GM23338 (cell line): ENCODE data around the gene KIF1A. TPM values are rescaled to one million over a fixed set of nuclear protein-coding genes. Genes with fewer than 3 reads are reported as not detected.

Experiments used
- ATAC-seq: fragments of 200-7000 bp; cut with Tn5 transposase; 3 replicates; pipeline ENCODE4 v1.9.1; 2020
- DNase-seq: peaks from one replicate; pipeline ENCODE4 v3.0.0-alpha.2; 2015; ENCODE audit warnings: low spot score
- H2AFZ ChIP-seq: fragments of 200-600 bp; sonication (generic); 2 replicates; pipeline ENCODE4 v1.8.0; 2016; ENCODE audit warnings: antibody characterized with exemption, mild to moderate bottlenecking, moderate library complexity
- H3F3A ChIP-seq: fragments of 200-600 bp; sonication (generic); replicated peaks from 2 replicates; pipeline ENCODE4 v1.8.0; 2017; ENCODE audit warnings: antibody characterized with exemption, mixed run types, low read depth
- H3K27ac ChIP-seq: fragments of 200-600 bp; sonication (generic); 2 replicates; pipeline ENCODE4 v1.6.1; 2016; ENCODE audit warnings: low read depth
- H3K27me3 ChIP-seq: fragments of 200-600 bp; sonication (generic); 2 replicates; pipeline ENCODE4 v1.8.0; 2016; ENCODE audit warnings: mild to moderate bottlenecking, mixed run types, moderate library complexity; ENCODE audit not compliant: insufficient read depth
- H3K36me3 ChIP-seq: fragments of 200-600 bp; sonication (generic); 2 replicates; pipeline ENCODE4 v1.8.0; 2016; ENCODE audit warnings: mild to moderate bottlenecking; ENCODE audit not compliant: insufficient read depth
- H3K4me1 ChIP-seq: fragments of 200-600 bp; sonication (generic); 2 replicates; pipeline ENCODE4 v1.8.0; 2016; ENCODE audit warnings: mild to moderate bottlenecking, moderate library complexity; ENCODE audit not compliant: insufficient read depth
- H3K4me2 ChIP-seq: fragments of 200-600 bp; sonication (generic); 2 replicates; pipeline ENCODE4 v1.7.1; 2017; ENCODE audit warnings: mixed run types
- H3K4me3 ChIP-seq: fragments of 200-600 bp; sonication (generic); 2 replicates; pipeline ENCODE4 v1.6.1; 2016; ENCODE audit warnings: mixed run types
- H3K79me2 ChIP-seq: fragments of 200-600 bp; sonication (generic); replicated peaks from 2 replicates; pipeline ENCODE4 v1.8.0; 2017; ENCODE audit warnings: mild to moderate bottlenecking; ENCODE audit not compliant: insufficient read depth
- H3K9me2 ChIP-seq: fragments of 200-600 bp; sonication (generic); 2 replicates; pipeline ENCODE4 v1.8.0; 2017; ENCODE audit not compliant: insufficient read depth
- H4K20me1 ChIP-seq: fragments of 200-600 bp; sonication (generic); replicated peaks from 2 replicates; pipeline ENCODE4 v1.8.0; 2017; ENCODE audit warnings: mild to moderate bottlenecking; ENCODE audit not compliant: insufficient read depth
- H3K27ac Mint-ChIP-seq: 2 replicates; pipeline ENCODE4 v1.8.0; 2020; ENCODE audit warnings: inconsistent platforms, mild to moderate bottlenecking, moderate library complexity, mixed read lengths
- H3K27me3 Mint-ChIP-seq: 3 replicates; pipeline ENCODE4 v1.8.0; 2022; ENCODE audit warnings: low read depth, mild to moderate bottlenecking, moderate library complexity, mixed read lengths, inconsistent platforms; ENCODE audit not compliant: insufficient read depth, poor library complexity
- H3K36me3 Mint-ChIP-seq: 3 replicates; pipeline ENCODE4 v1.8.0; 2021; ENCODE audit warnings: low read depth, mild to moderate bottlenecking, inconsistent platforms, moderate library complexity, mixed read lengths
- H3K4me1 Mint-ChIP-seq: 3 replicates; pipeline ENCODE4 v1.8.0; 2020; ENCODE audit warnings: mild to moderate bottlenecking, inconsistent platforms, mixed read lengths
- H3K4me3 Mint-ChIP-seq: 3 replicates; pipeline ENCODE4 v1.8.0; 2021; ENCODE audit warnings: moderate library complexity, mild to moderate bottlenecking, inconsistent platforms, mixed read lengths
- H3K9me3 Mint-ChIP-seq: 3 replicates; pipeline ENCODE4 v1.8.0; 2020; ENCODE audit warnings: moderate library complexity, mild to moderate bottlenecking, inconsistent platforms, mixed read lengths
- CTCF ChIP-seq, 2 experiments: fragments of 200-600 bp in 1 of 2; sonication (generic) in 1 of 2; conservative IDR thresholded peaks; 2 replicates each; pipeline versions ENCODE4 v1.5.1 to v1.6.1; 2016 to 2017; ENCODE audit warnings: antibody characterized with exemption in 2 of 2, low read depth in 2 of 2, mild to moderate bottlenecking in 2 of 2, moderate library complexity in 1 of 2
- ETS1 ChIP-seq: IDR thresholded peaks from 2 replicates; pipeline ENCODE4 v1.6.1; 2016; ENCODE audit warnings: antibody characterized with exemption
- EZH2 ChIP-seq: fragments of 200-600 bp; sonication (generic); IDR thresholded peaks from one replicate; pipeline ENCODE4 v1.8.0; 2017; ENCODE audit warnings: antibody characterized with exemption, mild to moderate bottlenecking, low read depth; ENCODE audit not compliant: unreplicated experiment
- EZH2phosphoT487 ChIP-seq: fragments of 200-600 bp; sonication (generic); IDR thresholded peaks from one replicate; pipeline ENCODE4 v1.8.1; 2018; ENCODE audit warnings: antibody characterized with exemption; ENCODE audit not compliant: unreplicated experiment
- POLR2AphosphoS5 ChIP-seq: IDR thresholded peaks from 2 replicates; pipeline ENCODE4 v1.6.1; 2016; ENCODE audit warnings: antibody characterized with exemption, low read depth
- ZNF114 ChIP-seq: fragments of 250-450 bp; sonication (Bioruptor Pico); IDR thresholded peaks from 2 replicates; pipeline ENCODE4 v1.5.0; 2020; ENCODE audit warnings: mild to moderate bottlenecking, moderate library complexity
- ZNF331 ChIP-seq: fragments of 250-450 bp; sonication (Bioruptor Pico); IDR thresholded peaks from 2 replicates; pipeline ENCODE4 v1.5.0; 2020; ENCODE audit warnings: low read depth, mild to moderate bottlenecking, moderate library complexity
- polyA plus RNA-seq: library from polyadenylated mRNA; unstranded; fragments of >200 nt; fragmentation: Nextera tagmentation; extraction: Ambion mirVana; gene quantifications from 2 replicates; pipeline ENCODE4 v1.2.1, GENCODE V29; 2016
- total RNA-seq: library from RNA; depleted of rRNA; stranded (reverse); fragments of >200 nt; shearing (Covaris generic); gene quantifications from 2 replicates; pipeline ENCODE4 v1.2.3, GENCODE V29; 2014
- TF ChIP-seq, protein P1 (sequence below): IDR thresholded peaks from one replicate; pipeline ENCODE4 v1.6.1; 2018; ENCODE audit warnings: antibody characterized with exemption; ENCODE audit not compliant: unreplicated experiment
- TF ChIP-seq, protein P2 (sequence below): fragments of 250-450 bp; sonication (Bioruptor Pico); IDR thresholded peaks from 2 replicates; pipeline ENCODE4 v1.5.0; 2020; ENCODE audit warnings: mild to moderate bottlenecking, moderate library complexity

The KIF1A gene
- total and polyA plus RNA-seq, 2 experiments from 2014 or later = 169 to 214 TPM

GRCh38 chr2:240732911-240733622 is 87.0 kb downstream of the KIF1A start:
- Mint-ChIP-seq H3K36me3 (peaks cover 57% of the 10 kb centered on the region), H3K4me3 (no peak overlapping the region), H3K27me3 (peaks cover 41% of the 10 kb centered on the region), H3K9me3 (no peaks in the 10 kb centered on the region), H3K27ac (no peak overlapping the region), H3K4me1 (no peaks in the 10 kb centered on the region)
- no peak for TF ChIP-seq EZH2phosphoT487
- H3K27ac ChIP-seq = no peak overlapping the region
- H3K9me2 ChIP-seq = no peaks in the 10 kb centered on the region
- no peaks in the 10 kb centered on the region for H3K27me3 ChIP-seq
- no peak overlapping the region for H3K4me3 ChIP-seq
- no peaks in the 10 kb centered on the region for H3F3A ChIP-seq
- no peak for DNase-seq
- no peaks in the 10 kb centered on the region for H3K4me1 ChIP-seq
- H4K20me1 ChIP-seq = no peaks in the 10 kb centered on the region
- no peaks in the 10 kb centered on the region for H3K36me3 ChIP-seq
- H2AFZ ChIP-seq = no peak overlapping the region
- no peak for ATAC-seq
- H3K79me2 ChIP-seq = no peaks in the 10 kb centered on the region
- H3K4me2 ChIP-seq = no peak overlapping the region

GRCh38 chr2:240732184-240732583 is 87.8 kb downstream of the KIF1A start:
- Histone ChIP-seq H3K27ac (no peak overlapping the region), H3K27me3 (no peaks in the 10 kb centered on the region), H4K20me1 (no peaks in the 10 kb centered on the region), H3K4me3 (no peak overlapping the region), H3K4me2 (no peak overlapping the region), H3K9me2 (no peaks in the 10 kb centered on the region), H3K79me2 (no peaks in the 10 kb centered on the region), H3F3A (no peaks in the 10 kb centered on the region), H2AFZ (no peak overlapping the region), H3K4me1 (no peaks in the 10 kb centered on the region), H3K36me3 (no peaks in the 10 kb centered on the region)
- no peak for DNase-seq
- Mint-ChIP-seq H3K36me3 (peaks cover 50% of the 10 kb centered on the region), H3K27me3 (peaks cover 39% of the 10 kb centered on the region), H3K9me3 (no peaks in the 10 kb centered on the region), H3K4me1 (no peaks in the 10 kb centered on the region), H3K4me3 (no peak overlapping the region), H3K27ac (no peak overlapping the region)
- no peak for ATAC-seq
- no peak for TF ChIP-seq POLR2AphosphoS5
- no peak for TF ChIP-seq EZH2
- no peak for TF ChIP-seq ZNF331 (CRISPR knock-in tag)
- TF ChIP-seq ETS1 = no peak
- TF ChIP-seq, protein P1, sequence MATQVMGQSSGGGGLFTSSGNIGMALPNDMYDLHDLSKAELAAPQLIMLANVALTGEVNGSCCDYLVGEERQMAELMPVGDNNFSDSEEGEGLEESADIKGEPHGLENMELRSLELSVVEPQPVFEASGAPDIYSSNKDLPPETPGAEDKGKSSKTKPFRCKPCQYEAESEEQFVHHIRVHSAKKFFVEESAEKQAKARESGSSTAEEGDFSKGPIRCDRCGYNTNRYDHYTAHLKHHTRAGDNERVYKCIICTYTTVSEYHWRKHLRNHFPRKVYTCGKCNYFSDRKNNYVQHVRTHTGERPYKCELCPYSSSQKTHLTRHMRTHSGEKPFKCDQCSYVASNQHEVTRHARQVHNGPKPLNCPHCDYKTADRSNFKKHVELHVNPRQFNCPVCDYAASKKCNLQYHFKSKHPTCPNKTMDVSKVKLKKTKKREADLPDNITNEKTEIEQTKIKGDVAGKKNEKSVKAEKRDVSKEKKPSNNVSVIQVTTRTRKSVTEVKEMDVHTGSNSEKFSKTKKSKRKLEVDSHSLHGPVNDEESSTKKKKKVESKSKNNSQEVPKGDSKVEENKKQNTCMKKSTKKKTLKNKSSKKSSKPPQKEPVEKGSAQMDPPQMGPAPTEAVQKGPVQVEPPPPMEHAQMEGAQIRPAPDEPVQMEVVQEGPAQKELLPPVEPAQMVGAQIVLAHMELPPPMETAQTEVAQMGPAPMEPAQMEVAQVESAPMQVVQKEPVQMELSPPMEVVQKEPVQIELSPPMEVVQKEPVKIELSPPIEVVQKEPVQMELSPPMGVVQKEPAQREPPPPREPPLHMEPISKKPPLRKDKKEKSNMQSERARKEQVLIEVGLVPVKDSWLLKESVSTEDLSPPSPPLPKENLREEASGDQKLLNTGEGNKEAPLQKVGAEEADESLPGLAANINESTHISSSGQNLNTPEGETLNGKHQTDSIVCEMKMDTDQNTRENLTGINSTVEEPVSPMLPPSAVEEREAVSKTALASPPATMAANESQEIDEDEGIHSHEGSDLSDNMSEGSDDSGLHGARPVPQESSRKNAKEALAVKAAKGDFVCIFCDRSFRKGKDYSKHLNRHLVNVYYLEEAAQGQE = no peak
- TF ChIP-seq ZNF114 (CRISPR knock-in tag) = no peak
- TF ChIP-seq, protein P2, sequence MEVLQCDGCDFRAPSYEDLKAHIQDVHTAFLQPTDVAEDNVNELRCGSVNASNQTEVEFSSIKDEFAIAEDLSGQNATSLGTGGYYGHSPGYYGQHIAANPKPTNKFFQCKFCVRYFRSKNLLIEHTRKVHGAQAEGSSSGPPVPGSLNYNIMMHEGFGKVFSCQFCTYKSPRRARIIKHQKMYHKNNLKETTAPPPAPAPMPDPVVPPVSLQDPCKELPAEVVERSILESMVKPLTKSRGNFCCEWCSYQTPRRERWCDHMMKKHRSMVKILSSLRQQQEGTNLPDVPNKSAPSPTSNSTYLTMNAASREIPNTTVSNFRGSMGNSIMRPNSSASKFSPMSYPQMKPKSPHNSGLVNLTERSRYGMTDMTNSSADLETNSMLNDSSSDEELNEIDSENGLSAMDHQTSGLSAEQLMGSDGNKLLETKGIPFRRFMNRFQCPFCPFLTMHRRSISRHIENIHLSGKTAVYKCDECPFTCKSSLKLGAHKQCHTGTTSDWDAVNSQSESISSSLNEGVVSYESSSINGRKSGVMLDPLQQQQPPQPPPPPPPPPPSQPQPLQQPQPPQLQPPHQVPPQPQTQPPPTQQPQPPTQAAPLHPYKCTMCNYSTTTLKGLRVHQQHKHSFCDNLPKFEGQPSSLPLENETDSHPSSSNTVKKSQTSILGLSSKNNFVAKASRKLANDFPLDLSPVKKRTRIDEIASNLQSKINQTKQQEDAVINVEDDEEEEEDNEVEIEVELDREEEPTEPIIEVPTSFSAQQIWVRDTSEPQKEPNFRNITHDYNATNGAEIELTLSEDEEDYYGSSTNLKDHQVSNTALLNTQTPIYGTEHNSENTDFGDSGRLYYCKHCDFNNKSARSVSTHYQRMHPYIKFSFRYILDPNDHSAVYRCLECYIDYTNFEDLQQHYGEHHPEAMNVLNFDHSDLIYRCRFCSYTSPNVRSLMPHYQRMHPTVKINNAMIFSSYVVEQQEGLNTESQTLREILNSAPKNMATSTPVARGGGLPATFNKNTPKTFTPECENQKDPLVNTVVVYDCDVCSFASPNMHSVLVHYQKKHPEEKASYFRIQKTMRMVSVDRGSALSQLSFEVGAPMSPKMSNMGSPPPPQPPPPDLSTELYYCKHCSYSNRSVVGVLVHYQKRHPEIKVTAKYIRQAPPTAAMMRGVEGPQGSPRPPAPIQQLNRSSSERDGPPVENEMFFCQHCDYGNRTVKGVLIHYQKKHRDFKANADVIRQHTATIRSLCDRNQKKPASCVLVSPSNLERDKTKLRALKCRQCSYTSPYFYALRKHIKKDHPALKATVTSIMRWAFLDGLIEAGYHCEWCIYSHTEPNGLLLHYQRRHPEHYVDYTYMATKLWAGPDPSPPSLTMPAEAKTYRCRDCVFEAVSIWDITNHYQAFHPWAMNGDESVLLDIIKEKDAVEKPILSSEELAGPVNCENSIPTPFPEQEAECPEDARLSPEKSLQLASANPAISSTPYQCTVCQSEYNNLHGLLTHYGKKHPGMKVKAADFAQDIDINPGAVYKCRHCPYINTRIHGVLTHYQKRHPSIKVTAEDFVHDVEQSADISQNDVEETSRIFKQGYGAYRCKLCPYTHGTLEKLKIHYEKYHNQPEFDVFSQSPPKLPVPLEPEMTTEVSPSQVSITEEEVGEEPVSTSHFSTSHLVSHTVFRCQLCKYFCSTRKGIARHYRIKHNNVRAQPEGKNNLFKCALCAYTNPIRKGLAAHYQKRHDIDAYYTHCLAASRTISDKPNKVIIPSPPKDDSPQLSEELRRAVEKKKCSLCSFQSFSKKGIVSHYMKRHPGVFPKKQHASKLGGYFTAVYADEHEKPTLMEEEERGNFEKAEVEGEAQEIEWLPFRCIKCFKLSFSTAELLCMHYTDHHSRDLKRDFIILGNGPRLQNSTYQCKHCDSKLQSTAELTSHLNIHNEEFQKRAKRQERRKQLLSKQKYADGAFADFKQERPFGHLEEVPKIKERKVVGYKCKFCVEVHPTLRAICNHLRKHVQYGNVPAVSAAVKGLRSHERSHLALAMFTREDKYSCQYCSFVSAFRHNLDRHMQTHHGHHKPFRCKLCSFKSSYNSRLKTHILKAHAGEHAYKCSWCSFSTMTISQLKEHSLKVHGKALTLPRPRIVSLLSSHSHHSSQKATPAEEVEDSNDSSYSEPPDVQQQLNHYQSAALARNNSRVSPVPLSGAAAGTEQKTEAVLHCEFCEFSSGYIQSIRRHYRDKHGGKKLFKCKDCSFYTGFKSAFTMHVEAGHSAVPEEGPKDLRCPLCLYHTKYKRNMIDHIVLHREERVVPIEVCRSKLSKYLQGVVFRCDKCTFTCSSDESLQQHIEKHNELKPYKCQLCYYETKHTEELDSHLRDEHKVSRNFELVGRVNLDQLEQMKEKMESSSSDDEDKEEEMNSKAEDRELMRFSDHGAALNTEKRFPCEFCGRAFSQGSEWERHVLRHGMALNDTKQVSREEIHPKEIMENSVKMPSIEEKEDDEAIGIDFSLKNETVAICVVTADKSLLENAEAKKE (CRISPR knock-in tag) = no peak
- no peak for TF ChIP-seq CTCF (conservative IDR thresholded peaks at IDR 0.05; ENCODE audit: low read depth in 2 of 2)
